IgD-negative memory B cell (primary cell): Measurements from ENCODE around the gene KLK15. TPM values are rescaled to one million over a fixed set of nuclear protein-coding genes. Genes with fewer than 3 reads are reported as not detected.
A peak's percentile ranks its signal among the peaks of the same experiment; 100 is the strongest.
"Not testable (repeated sequence)": the region's sequence is repeated elsewhere in the genome, so short reads cannot be mapped to it uniquely, and the experiment has no call there.

Experiments used
- H3K27ac Mint-ChIP-seq, 3 donors: one replicate each; pipeline ENCODE4 v1.8.0; 2020 to 2022; ENCODE audit warnings: mild to moderate bottlenecking in 3 of 3, mixed read lengths in 3 of 3, moderate library complexity in 1 of 3
- H3K27me3 Mint-ChIP-seq: one replicate; pipeline ENCODE4 v1.8.0; 2021; ENCODE audit warnings: mixed read lengths
- H3K36me3 Mint-ChIP-seq: one replicate; pipeline ENCODE4 v1.8.0; 2020; ENCODE audit warnings: mild to moderate bottlenecking, mixed read lengths
- H3K4me1 Mint-ChIP-seq, 3 donors: one replicate each; pipeline ENCODE4 v1.8.0; 2020 to 2022; ENCODE audit warnings: mixed read lengths in 3 of 3, mild to moderate bottlenecking in 1 of 3
- H3K4me3 Mint-ChIP-seq, 4 donors: one replicate each; pipeline ENCODE4 v1.8.0; 2020 to 2022; ENCODE audit warnings: mild to moderate bottlenecking in 4 of 4, mixed read lengths in 4 of 4, moderate library complexity in 3 of 4
- H3K9me3 Mint-ChIP-seq, 3 donors: one replicate each; pipeline ENCODE4 v1.8.0; 2020 to 2021; ENCODE audit warnings: mixed read lengths in 3 of 3, mild to moderate bottlenecking in 1 of 3
- polyA plus RNA-seq: library from polyadenylated mRNA; unstranded; fragments of 300-500 nt; fragmentation: Illumina TruSeq; gene quantifications from one replicate; pipeline ENCODE4 v1.2.3, GENCODE V29; 2021

KLK15 gene
- polyA plus RNA-seq, 1 donor from 2014 or later = not detected

- Mint-ChIP-seq H3K4me3 (peak overlapping the region in 2 of 4 donors; percentile 4 to 49), H3K4me1 (peaks cover 7 to 13% (median 9%) of the 10 kb centered on the region in 3 donors)
These were observed 42.4 kb downstream of the KLK15 start for GRCh38 chr19:50790922-50791467.

GRCh38 chr19:50790396-50790795, 43.0 kb downstream of the KLK15 start, which contains the start of gene ACP4:
Gene ACP4 (plus strand): TSS chr19:50790415. CDS start chr19:50790415, 0 bp downstream.
- Mint-ChIP-seq H3K9me3 (no peaks in the 10 kb centered on the region), H3K4me1 (peaks cover 7 to 13% (median 9%) of the 10 kb centered on the region in 3 donors), H3K36me3 (peaks cover 4% of the 10 kb centered on the region), H3K4me3 (peak within 1 kb of the TSS in 2 of 4 donors; percentile 4 to 49), H3K27me3 (no peaks in the 10 kb centered on the region), H3K27ac (peak within 1 kb of the TSS; percentile 53 to 76 (median 59))

More at GRCh38 chr19:50790922-50791467, 42.4 kb downstream of the KLK15 start:
- peaks cover 4% of the 10 kb centered on the region for H3K36me3 Mint-ChIP-seq
- peak overlapping the region in 2 of 3 donors; percentile 59 to 76 for H3K27ac Mint-ChIP-seq
- no peaks in the 10 kb centered on the region for H3K27me3 Mint-ChIP-seq
- no peaks in the 10 kb centered on the region for H3K9me3 Mint-ChIP-seq

GRCh38 chr19:50785329-50785728, 48.0 kb downstream of the KLK15 start:
- Mint-ChIP-seq H3K4me1 (peaks cover 0 to 6% (median 5%) of the 10 kb centered on the region in 3 donors), H3K27me3 (peaks cover 15% of the 10 kb centered on the region), H3K27ac (no peak overlapping the region), H3K4me3 (no peak overlapping the region), H3K36me3 (peaks cover 3% of the 10 kb centered on the region), H3K9me3 (no peaks in the 10 kb centered on the region)

GRCh38 chr19:50784710-50785109, 48.7 kb downstream of the KLK15 start:
- Mint-ChIP-seq H3K4me1 (peaks cover 0 to 6% (median 5%) of the 10 kb centered on the region in 3 donors), H3K36me3 (peaks cover 3% of the 10 kb centered on the region), H3K27me3 (peaks cover 21% of the 10 kb centered on the region), H3K9me3 (no peaks in the 10 kb centered on the region), H3K27ac (peak overlapping the region in 1 of 3 donors; percentile 67), H3K4me3 (no peak overlapping the region)

- H3K9me3 Mint-ChIP-seq, H3K36me3 Mint-ChIP-seq, H3K4me1 Mint-ChIP-seq: not testable (repeated sequence)
- peak overlapping the region in 1 of 4 donors; percentile 33 for H3K4me3 Mint-ChIP-seq
- H3K27me3 Mint-ChIP-seq = peaks cover 30% of the 10 kb centered on the region
- peak overlapping the region in 1 of 3 donors; percentile 46 for H3K27ac Mint-ChIP-seq
These were observed 49.6 kb downstream of the KLK15 start for GRCh38 chr19:50783848-50784152.

GRCh38 chr19:50780753-50781435, 52.5 kb downstream of the KLK15 start:
- Mint-ChIP-seq H3K27me3 (peaks cover 50% of the 10 kb centered on the region), H3K4me1 (peaks cover 0 to 6% (median 5%) of the 10 kb centered on the region in 3 donors), H3K27ac (no peak overlapping the region), H3K9me3 (peaks cover 0 to 2% (median 0%) of the 10 kb centered on the region in 3 donors), H3K4me3 (no peak overlapping the region), H3K36me3 (no peaks in the 10 kb centered on the region)

GRCh38 chr19:50779504-50780457, 53.6 kb downstream of the KLK15 start:
- Mint-ChIP-seq H3K9me3 (peaks cover 0 to 3% (median 0%) of the 10 kb centered on the region in 3 donors), H3K27me3 (peaks cover 53% of the 10 kb centered on the region), H3K36me3 (no peaks in the 10 kb centered on the region), H3K4me1 (peaks cover 0 to 6% (median 5%) of the 10 kb centered on the region in 3 donors), H3K4me3 (peak overlapping the region in 1 of 4 donors; percentile 35), H3K27ac (no peak overlapping the region)

GRCh38 chr19:50778906-50779430, 54.4 kb downstream of the KLK15 start:
- Mint-ChIP-seq H3K27ac (peak overlapping the region in 1 of 3 donors; percentile 87), H3K4me3 (peak overlapping the region in 2 of 4 donors; percentile 30 to 35), H3K9me3 (peaks cover 0 to 3% (median 0%) of the 10 kb centered on the region in 3 donors), H3K27me3 (peaks cover 58% of the 10 kb centered on the region), H3K36me3 (no peaks in the 10 kb centered on the region), H3K4me1 (peaks cover 0 to 6% (median 5%) of the 10 kb centered on the region in 3 donors)

- Mint-ChIP-seq H3K4me3 (no peak overlapping the region), H3K27ac (no peak overlapping the region), H3K9me3 (peaks cover 0 to 3% (median 0%) of the 10 kb centered on the region in 3 donors), H3K4me1 (no peaks in the 10 kb centered on the region), H3K27me3 (peaks cover 56% of the 10 kb centered on the region), H3K36me3 (no peaks in the 10 kb centered on the region)
These were observed 55.5 kb downstream of the KLK15 start for GRCh38 chr19:50777830-50778303.

- H3K27me3 Mint-ChIP-seq = peaks cover 56% of the 10 kb centered on the region
- no peak overlapping the region for H3K27ac Mint-ChIP-seq
- peak overlapping the region in 1 of 4 donors; percentile 34 for H3K4me3 Mint-ChIP-seq
- H3K9me3 Mint-ChIP-seq = peaks cover 0 to 3% (median 0%) of the 10 kb centered on the region in 3 donors
- H3K36me3 Mint-ChIP-seq = no peaks in the 10 kb centered on the region
- no peaks in the 10 kb centered on the region for H3K4me1 Mint-ChIP-seq
These were observed 56.1 kb downstream of the KLK15 start for GRCh38 chr19:50777261-50777660.

- Mint-ChIP-seq H3K27ac (no peak overlapping the region), H3K27me3 (peaks cover 51% of the 10 kb centered on the region), H3K36me3 (no peaks in the 10 kb centered on the region), H3K9me3 (peaks cover 0 to 3% (median 0%) of the 10 kb centered on the region in 3 donors), H3K4me3 (no peak overlapping the region), H3K4me1 (no peaks in the 10 kb centered on the region)
These were observed 57.2 kb downstream of the KLK15 start for GRCh38 chr19:50776131-50776530.

Other genes with a start within 250 kb of the KLK15 start
- gene SYT3, start 193.7 kb downstream of the KLK15 start, polyA plus RNA-seq = not detected
- 1.3 TPM for gene C19orf81, start 184.1 kb downstream of the KLK15 start, polyA plus RNA-seq
- gene SHANK1, start 113.8 kb downstream of the KLK15 start, polyA plus RNA-seq = not detected
- gene CLEC11A, start 110.2 kb downstream of the KLK15 start, polyA plus RNA-seq = 0.61 TPM
- not detected for gene GPR32, start 63.1 kb downstream of the KLK15 start, polyA plus RNA-seq
- not detected for gene ACP4, start 43.2 kb downstream of the KLK15 start, polyA plus RNA-seq
- gene KLK1, start 9.8 kb downstream of the KLK15 start, polyA plus RNA-seq = 15.5 TPM
- not detected for gene KLK3, start 21.3 kb upstream of the KLK15 start, polyA plus RNA-seq
- gene KLK2, start 39.9 kb upstream of the KLK15 start, polyA plus RNA-seq = not detected
- not detected for gene KLK4, start 77.8 kb upstream of the KLK15 start, polyA plus RNA-seq
- not detected for gene KLK5, start 119.5 kb upstream of the KLK15 start, polyA plus RNA-seq
- gene KLK6, start 136.0 kb upstream of the KLK15 start, polyA plus RNA-seq = not detected
- gene KLK7, start 150.3 kb upstream of the KLK15 start, polyA plus RNA-seq = not detected
- gene KLK8, start 168.0 kb upstream of the KLK15 start, polyA plus RNA-seq = not detected
- not detected for gene KLK10, start 186.1 kb upstream of the KLK15 start, polyA plus RNA-seq
- gene KLK11, start 193.0 kb upstream of the KLK15 start, polyA plus RNA-seq = not detected
- gene KLK12, start 201.4 kb upstream of the KLK15 start, polyA plus RNA-seq = not detected
- gene KLK13, start 231.5 kb upstream of the KLK15 start, polyA plus RNA-seq = not detected
- not detected for gene KLK14, start 249.3 kb upstream of the KLK15 start, polyA plus RNA-seq